ENCODE results near the gene CHPF.

The CHPF gene

DNA sequence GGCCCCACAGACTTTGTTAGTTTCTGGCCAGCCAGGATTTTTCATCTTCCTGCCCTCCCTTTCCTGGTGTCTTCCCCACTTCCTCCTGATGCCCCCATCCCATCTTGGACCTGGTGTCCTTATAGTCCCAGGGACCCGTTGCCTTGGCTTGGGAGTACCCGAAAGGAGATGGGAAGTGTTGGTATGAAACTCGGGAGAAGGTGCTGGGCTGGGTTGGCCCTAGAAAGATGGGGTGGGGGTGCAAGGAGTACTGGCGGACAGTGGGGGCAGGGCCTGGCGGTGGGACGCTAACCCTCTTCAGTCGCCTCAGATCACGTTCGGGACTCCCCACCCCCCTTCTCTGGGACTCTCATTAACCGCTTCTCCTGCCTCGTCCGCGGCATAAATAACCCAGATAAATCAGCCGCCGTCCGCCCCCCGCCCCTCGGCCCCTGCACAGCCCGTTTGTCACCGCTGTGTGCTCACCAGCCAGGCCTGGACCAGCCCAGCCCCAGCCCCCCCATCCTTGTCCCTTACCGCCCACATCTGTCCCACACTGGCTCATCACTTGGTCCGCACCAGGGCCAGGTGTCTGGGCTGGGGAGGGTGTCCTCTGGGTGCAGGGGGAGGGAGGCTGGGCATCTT is 33.0 kb downstream of the CHPF start:
- no peak for DNase-seq

DNA sequence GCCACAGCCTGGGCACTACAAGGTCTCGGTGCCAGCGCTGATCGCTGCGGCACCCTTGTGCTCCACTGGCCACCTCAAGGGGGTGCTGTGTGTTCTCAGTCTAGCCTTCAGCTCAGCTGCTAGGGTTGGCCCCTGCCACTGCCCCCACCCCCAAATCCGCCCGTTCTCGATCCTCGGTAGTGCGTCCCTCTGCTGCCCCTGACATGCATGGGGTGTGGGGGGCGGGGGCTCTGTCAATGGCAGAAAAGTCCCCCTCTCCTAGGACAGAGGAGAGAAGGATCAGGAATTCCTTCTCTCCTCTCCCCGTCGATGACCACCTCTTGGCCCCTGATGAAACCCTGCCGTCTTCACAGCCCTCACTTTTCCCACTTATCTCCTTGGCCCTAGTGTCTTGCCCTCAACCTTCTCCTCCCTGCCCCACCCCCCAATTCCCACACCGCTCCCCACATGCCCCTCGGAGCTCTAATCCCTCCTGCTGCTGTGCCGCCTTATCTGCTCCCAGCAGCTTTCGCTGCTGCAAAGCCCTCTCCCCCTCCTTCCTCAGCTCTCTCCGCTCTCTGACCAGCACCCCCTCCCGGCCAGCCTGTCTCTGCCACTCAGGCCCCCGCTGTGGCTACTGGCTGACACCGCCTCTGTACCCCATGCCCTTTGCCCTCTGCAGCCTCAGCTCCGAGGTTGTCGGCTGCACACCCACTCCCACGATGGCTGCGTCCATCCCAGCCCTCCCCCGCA is 33.7 kb downstream of the CHPF start:
- DNase-seq: no peak

DNA sequence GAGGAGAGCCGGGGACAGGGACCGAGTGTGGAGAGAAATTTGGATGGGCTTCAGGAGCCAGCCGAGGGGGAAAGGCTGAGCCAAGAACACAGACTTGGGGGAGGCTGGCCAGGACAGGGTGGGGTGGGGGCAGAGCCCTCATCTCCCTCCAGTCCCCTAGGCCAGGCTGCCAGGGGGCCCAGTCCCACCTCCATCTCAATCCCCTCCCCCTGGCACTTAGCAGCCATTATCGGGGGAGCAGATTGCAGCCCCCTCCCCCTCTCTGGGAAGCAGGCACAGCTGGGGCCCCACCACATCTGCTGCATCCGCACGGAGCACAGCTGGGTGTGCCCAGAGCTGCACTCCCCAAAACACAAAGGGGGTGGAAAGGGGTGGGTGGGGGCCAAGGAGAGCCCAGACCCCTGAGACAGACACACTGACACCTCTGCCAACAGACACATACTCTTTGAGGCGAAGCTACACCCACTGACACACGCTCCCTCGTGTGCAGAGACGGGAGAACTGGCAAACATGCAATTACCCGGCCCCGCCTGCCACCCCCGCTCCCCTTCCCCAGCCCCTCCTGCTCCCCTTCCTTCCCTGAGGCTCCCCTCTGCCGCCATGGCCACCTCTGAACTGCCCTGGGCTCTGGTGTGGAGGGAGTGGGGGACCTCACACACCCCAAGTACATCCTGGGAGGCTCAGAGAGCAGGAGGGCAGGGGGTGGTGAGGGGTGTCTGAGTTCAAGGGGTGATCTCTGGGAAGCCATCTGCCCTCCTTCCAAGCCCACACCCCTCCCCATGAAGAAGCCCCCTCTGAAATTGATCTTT is 34.4 kb downstream of the CHPF start:
- no peak for DNase-seq

DNA sequence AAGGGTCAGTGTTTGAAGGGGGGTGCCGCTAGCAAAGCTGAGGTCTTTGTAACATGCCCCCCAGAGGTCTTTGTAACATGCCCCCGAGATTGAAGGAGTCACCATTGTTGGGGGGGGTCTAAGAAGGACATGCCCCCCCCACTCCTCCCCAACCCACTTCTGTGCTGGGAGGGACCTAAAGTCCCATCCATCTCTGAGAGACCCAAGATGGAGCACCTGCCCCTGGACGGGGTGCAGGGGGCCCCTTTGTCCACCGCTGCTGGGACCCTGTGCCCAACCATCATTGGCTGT is 35.2 kb downstream of the CHPF start:
- no peak for DNase-seq

DNA sequence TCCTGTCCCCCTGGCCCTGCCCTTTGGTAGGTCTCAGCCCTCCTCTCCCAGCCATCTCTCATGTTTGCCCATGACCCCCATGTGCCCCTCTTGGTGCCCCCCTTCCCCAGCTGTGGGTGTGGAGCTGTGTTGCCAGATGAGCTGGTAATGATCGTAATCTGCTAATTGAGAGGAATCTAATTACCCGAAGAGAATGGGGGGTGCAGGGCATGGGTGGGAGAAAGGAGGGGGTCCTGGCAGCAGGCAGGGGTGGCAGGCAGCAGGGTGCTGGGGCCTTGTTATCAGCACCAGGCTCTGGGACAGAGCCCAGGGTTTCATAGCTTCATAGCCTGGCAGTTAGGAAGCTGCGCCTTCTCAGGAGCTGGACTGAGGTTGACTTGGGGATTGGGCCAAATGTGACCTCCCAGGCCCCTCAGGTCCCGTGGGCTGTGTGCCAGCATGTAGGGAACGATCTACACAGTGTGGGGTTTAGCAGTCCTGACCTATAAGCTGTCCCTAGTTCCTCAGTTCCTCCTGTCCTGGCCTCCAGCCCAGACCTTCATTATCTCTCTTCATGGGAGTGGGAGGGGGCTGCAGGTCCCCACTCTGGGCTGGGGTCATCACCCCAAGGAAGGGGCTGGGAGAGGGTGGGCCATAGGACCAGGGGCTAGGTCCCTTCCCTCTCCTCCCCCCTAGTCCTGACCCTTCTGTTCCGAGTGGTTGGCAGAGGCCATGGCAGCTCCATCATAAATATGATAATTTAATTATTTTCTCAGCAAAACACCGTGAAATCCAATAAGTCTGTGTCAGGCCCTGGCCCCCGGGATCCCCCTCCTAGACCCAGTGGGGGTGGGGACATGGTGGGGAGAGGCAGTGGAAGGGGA is 35.8 kb downstream of the CHPF start:
- no peak for DNase-seq

DNA sequence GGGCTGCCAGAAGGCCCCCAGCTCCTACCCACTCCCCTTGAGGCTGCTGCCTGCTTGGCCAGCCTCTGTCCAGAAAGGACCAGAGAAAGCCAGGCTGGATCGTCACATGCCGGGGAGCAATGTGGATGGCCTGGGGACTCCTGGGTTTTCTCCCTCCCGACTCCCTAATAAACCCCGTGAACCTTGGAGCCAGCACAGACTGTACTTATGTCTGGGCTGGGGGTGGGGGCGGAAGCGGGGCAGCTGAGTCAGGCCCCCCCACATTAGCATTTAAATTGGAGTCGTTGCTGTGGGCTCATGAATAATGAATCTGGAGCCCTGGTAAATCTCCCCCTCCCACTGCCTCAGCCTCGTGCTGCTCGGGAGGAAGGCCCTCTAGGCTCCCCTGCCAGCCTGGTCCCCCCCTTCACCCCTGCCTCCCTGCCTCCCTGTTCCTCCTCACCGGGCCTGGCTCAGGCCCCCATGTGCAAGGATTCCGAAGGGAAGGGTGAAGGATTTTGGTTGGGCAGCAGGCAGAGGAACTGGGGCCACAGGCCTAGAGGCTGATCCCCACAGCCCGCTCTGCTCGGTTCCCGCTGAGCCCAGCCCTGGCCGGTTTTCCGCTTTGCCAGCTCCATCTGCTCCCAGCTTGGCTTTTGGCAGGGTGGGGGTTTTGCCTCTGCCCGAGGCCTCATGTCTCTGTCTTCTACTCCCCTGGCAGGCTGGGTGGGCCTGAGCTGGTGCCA is 36.6 kb downstream of the CHPF start:
- DNase-seq: no peak

DNA sequence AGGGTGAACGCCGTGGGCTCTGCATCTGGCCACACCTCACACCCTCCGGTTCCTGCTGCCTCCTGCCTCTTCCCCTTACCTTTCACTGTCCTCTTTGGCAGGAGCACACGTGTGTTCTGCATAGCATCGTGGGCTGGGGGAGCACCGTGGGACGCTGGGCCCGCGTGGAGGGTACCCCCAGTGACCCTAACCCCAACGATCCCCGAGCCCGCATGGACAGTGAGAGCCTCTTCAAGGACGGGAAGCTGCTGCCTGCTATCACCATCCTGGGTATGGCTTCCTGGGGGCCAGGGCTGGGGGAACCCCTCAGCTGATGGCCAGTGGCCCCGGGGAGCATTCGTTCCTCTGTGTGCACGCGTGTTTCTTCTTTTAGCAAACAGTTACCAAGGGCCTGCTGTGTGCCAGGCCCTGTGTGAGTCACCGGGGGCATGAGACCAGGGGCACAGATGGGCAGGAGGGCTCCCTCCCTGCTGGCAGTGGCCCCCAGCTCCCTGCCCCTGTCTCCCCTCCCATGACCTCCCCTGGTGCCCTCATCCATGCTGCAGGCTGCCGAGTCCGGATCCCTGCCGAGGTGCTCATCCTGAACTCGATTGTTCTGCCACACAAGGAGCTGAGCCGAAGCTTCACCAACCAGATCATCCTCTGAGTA is 37.3 kb downstream of the CHPF start:
- no peak for DNase-seq

DNA sequence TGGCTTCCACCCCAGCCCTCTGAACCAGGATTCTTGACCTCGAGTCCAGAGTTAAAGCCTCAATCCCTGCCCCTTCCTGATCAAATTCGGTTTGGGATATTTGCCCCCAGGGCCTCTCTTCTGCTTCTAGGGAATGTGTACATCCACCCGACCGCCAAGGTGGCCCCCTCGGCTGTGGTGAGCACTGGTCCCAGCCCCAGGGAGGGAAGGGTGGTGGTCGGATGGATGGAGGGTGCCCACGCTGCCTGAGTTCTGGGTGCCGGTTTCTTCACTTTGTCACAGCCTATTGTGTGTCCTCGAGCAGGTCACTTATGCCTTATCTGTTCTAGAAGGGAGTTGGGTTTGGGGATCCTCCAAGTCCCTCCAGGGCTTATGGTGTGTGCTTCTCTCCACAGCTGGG is 38.0 kb downstream of the CHPF start:
- no peak for DNase-seq

DNA sequence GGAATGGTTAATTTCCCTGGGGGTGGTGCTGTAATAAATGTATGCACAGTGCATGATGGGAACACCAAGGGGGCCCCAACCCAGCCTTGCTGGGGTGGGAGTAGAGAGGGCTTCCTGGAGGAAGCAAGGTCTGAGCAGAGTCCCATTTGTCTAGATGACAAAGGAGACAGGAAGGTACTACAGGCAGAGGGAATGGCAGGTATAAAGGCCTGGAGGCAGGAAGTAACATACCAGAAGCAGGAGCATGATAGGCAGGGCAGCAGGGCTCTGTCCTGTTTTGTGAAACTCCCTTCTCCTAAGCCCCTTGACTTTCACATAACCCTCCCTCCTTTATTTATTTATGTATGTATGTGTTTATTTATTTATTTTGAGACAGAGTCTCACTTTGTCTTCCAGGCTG is 41.0 kb downstream of the CHPF start:
- DNase-seq: no peak

DNA sequence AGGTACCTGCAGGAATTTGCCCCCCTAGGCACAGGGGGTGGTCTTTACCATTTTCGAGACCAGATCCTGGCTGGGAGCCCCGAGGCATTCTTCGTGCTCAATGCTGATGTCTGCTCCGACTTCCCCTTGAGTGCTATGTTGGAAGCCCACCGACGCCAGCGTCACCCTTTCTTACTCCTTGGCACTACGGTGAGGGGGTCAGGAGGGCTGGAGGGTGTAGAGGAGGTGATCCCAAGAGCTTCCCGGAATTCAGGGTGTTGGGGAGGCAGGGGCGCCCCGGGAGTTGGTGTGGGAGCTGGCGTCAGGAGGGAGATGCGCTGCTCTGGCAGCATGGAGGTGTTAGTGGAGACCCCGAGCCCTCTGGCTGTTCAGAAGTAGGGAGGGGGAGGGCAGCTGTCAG is 41.8 kb downstream of the CHPF start:
- no peak for DNase-seq

DNA sequence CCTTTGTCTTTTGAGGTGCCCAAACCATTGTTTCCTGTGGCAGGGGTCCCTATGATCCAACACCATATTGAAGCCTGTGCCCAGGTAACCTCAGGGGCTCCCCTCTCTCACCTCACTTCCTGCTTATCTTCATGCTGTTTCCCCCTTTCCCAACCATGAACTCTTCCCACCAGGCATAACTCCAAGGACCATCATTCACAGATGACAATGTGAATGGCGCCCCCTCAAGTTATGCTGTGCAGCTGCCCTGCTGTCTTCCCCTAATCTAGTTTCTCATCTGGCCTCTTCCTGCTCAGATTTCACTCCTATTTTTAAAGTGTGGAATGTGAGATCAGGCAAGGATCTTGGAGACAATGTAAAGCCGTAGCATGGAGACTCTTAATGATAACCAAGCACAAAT is 43.5 kb downstream of the CHPF start:
- DNase-seq: no peak

DNA sequence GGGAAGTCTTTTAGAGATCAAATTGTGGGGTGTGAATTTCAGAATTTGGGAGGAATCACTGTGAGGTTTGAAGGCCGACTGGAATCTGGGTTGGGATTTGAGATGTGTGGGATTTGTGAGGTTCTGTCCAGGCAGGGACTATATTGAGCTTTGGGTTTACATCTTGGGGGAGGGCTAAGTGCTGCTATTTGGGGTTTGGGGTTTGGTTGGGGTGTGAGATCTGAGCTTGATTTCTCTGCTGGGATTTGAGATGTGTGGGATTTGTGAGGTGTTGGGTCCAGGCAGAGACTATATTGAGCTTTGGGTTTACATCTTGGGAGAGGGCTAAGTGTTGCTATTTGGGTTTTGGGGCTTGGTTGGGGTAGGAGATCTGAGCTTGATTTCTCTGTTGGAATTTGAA is 44.1 kb downstream of the CHPF start:
- no peak for DNase-seq

DNA sequence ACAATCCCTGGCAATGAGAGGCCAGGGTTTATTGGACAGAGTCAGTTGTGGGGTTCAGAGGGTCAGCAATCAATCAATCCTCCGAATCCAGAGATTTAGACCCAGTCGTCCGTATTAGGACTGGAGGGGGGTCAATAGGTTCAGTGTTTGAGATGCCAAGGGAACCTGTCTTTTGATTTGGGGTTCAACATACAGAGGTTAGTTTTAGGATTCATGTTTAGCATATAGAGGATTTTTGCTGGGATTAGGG is 44.6 kb downstream of the CHPF start:
- DNase-seq: no peak

DNA sequence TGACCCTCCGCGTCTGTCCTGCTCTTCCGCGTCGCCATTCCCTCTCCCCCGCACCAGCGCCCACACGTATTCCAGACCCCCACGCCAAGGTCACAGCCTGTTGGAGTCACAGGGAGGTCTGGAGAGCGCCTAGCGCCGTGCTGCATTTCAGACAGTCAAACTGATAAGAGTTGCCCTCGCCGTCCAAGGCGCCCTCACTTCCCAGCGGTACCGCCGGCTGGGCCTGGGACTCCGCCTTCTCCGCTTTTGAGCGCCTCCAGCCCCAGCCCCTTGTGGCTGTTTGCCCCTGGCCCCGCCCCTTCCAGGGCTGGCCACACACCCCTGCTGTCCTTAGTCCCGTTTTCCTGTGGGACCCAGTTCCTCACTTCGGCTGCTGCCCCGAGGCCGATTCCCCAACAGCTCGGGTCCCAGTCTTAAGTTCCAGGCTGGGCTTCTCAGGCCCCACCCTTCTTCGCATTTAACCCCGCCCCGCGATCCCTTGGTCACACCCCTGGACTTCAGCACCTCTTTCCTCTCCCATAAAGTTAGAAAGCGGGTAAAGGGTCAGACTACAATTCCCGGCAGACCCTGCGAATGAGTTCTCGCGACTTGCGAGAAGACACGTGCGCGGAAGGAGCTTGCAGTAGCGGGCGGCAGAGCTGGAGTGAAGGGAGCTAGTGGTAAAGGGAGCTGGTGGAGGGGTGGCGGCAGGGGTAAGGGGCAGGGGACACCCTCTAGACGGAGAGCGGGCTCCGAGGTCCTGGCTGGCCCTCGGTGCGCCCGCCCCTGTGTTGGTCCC is 45.1 kb downstream of the CHPF start, which contains the start of gene GMPPA:
GMPPA (plus strand) TSS at position 612 of the 778 bp plus-strand sequence. CDS start 1,085 bp downstream, outside the sequence.
- peak; percentile 45 for DNase-seq

DNA sequence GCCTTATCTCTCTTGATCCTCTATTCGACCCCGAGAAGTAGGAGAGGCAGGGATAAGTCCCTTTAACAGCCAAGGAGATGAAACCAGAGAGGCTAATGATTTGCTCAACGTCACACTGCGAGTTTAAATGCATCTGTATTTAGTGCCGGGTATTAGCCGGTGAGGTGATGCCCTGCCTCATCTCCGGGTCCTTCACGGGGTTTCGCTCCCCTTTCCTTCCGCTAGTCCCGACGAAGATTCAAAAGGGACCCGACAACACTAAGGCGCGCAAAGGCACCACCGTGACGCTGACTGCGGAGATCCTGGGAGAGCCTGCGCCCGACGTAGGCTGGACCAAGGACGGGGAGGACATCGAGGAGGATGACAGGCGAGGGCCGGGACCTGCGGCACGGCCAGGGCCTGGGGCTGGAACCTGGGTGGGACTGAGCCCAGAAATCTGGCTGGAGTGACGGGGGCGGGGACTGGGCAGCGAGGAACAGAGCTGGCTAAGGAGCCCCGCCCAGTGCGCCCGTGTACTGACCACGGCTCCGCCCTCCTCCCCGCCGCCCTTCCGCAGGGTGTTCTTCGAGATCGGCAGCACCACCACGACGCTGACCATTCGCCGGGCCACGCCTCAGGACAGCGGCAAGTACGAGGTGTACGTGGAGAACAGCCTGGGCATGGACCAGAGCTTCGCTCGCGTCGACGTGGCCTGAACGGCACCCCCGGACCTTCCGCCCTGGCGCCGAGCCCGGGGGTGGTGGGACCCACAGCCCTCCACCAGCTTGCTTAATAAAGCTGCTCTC is 45.9 kb downstream of the CHPF start:
- no peak for DNase-seq

DNA sequence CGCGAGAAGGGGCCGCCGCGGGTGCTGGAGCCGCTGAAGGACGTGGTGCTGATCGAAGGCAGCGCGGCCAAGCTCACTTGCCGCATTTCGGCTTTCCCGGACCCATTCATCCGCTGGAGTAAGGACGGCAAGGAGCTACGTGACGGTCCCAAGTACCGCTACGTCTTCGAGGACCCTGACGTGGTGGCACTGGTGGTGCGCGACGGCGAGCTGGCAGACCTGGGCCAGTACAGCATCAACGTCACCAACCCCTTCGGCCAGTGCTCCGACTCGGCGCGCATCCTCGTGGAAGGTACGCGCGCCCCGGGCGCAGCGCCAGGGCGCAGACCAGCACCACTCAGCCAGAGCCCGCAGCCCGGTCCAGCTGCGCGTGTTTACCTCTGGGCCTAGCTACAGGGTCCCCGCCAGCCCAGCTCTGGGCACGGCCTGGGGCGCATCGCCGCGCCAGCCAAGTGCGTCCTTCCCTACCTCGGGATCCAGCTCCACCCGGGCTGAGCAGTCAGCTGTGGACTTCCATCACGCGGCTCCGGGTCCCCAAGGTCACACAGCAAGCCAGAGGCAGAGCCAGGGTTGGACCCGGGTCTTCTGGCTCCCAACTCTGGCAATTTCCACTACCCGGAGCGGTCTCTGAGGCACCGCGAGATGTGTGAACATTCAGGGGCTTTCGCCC is 46.6 kb downstream of the CHPF start:
- DNase-seq: no peak

DNA sequence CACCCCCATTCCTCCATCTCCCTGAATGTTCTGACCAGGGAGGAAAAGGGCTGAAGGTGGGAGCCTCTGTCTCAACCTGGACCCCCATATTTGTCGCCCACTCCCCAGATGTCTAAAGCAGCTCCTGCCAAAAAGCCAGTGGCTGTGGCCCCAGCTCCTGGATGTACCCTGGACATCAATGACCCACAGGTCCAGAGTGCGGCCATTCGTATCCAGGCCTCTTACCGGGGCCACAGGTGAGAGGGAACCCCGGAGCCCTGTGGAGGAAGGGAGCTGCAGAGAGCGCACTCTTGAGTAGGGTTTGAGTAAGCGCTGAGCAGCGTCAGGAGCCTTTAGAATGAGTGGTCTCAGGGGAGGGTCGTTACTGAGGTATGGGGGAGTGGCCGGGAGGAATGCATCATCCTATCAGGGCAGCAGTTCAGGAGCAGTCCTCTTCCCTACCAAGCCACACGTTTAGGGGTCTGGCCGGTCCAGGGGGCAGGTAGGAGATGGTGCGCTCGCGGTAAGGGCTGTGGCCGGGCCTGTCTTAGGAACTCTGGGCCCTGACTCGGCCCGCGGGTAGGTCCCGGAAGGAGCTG is 47.3 kb downstream of the CHPF start:
- no peak for DNase-seq

DNA sequence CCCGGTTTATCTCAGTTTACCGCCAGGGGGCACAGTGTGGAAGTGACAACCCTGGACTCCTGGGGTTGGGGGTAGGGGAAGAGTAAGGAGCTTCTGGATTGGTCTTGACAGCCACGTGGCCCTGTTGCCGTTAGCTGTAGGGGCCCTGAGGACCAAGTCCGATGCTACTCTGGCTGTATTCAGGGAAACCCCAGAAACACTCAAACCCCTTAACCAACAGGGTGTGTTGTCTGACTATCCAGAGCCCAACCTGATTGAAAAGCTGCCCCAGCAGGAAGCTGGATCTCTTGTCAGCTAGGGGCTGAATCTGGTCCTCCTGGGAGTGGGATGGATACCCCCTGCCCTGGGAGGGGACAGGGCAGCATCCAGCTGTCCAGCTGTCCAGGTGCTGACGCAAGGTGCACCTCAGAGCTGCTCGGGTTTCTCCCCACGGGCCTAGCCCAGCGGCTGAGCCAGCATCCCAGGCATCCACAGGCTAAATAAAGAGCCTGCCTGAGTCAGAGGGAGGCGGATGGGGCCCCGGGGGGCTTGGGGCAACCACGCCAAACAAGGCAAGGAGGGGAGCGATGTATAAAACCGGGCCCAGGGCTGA is 48.0 kb downstream of the CHPF start:
- DNase-seq: no peak

DNA sequence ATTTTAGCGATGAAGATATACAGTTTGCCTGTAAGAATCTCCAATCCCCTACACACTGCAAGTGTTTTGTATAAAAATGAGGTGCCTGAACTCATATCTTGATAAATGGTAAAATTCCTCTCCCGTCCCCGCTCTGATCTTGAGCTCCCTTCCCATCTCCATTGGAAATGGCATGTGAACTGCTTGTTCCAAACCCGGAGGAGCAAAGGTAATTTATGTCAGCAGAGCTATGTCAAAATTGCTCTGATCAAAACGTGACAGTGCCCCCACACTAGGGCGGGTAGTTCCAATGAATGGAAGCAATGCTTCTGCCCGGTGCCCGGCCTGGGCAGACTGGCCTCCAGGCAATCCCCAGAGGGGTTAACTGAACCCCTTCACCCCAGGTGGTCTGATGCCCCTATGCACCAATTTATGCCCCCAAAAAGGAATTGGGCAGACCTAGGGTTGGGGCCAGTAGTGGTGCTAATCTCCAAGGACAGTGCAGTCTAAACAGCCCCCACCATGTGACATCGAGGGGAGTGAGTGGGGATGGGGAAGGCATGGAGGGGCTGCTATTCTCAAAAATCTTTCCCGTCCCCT is 48.6 kb downstream of the CHPF start:
- DNase-seq: no peak

Data from NCI-H187 treated with DMSO at 0.1 percent for 48 hours (cell line).